ENCODE data around the gene PLAC8. TPM values are rescaled to one million over a fixed set of nuclear protein-coding genes. Genes with fewer than 3 reads are reported as not detected.

Gene PLAC8
- total RNA-seq, 2 experiments from 2014 or later = 249 to 259 TPM

DNA sequence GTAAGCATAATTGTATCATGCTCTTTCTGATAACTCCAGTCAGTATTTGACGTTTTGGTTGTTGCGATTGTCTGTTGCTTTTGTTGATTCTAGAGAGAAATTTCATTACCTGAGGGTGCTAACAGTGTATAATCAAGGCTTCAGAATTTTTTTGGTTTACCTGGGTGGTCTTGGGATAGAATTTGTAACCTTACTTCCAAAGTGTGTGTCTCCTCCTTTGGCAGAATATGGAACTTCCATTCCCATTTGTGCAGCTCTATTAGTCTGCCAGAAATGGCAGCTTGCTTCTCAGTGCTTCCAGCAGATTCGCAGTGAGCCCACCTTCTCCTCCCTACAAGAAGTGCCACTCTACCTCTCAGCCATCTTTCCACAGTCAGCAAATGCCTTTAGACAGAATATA, 74.3 kb downstream of the PLAC8 start:
- Histone ChIP-seq H3K27me3 (ENCODE audit: control insufficient read depth in 1 of 2, insufficient read depth in 2 of 2, low read length in 2 of 2) (no peaks in the 10 kb centered on the region), H3K27ac (ENCODE audit: low read depth in 1 of 2, low read length in 2 of 2) (no peak overlapping the region), H3K4me1 (ENCODE audit: insufficient read depth, low read length) (peaks cover 30% of the 10 kb centered on the region), H3K4me3 (ENCODE audit: low read length) (no peak overlapping the region), H3K9me3 (ENCODE audit: control insufficient read depth in 1 of 2, insufficient read depth in 1 of 2, low read length in 2 of 2) (no peaks in the 10 kb centered on the region), H3K36me3 (ENCODE audit: insufficient read depth, low read length) (no peaks in the 10 kb centered on the region)
- no peak for DNase-seq
- ChIA-PET CTCF (interaction anchor here (0.7 to 1.8 kb wide), 2 partner anchors 21 to 143 kb away, joined by 3 read pairs; no protein-coding TSS in a partner anchor), POLR2A (interaction anchor here (0.7 kb wide), 1 partner anchor 28 kb away, joined by 3 read pairs; no protein-coding TSS in a partner anchor)
- Mint-ChIP-seq H3K9me3 (no peaks in the 10 kb centered on the region), H3K4me3 (no peak overlapping the region), H3K27me3 (no peaks in the 10 kb centered on the region), H3K27ac (no peak overlapping the region), H3K36me3 (ENCODE audit: low read depth) (peaks cover 15% of the 10 kb centered on the region), H3K4me1 (ENCODE audit: low read depth) (peaks cover 52% of the 10 kb centered on the region)
- ATAC-seq (ENCODE audit: poor library complexity) = no peak
- TF ChIP-seq, protein P1, sequence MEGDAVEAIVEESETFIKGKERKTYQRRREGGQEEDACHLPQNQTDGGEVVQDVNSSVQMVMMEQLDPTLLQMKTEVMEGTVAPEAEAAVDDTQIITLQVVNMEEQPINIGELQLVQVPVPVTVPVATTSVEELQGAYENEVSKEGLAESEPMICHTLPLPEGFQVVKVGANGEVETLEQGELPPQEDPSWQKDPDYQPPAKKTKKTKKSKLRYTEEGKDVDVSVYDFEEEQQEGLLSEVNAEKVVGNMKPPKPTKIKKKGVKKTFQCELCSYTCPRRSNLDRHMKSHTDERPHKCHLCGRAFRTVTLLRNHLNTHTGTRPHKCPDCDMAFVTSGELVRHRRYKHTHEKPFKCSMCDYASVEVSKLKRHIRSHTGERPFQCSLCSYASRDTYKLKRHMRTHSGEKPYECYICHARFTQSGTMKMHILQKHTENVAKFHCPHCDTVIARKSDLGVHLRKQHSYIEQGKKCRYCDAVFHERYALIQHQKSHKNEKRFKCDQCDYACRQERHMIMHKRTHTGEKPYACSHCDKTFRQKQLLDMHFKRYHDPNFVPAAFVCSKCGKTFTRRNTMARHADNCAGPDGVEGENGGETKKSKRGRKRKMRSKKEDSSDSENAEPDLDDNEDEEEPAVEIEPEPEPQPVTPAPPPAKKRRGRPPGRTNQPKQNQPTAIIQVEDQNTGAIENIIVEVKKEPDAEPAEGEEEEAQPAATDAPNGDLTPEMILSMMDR (IDR thresholded peaks at IDR 0.05) = no peak
- intact Hi-C loops (cut with DNase I, micrococcal nuclease) = no loop called here

Other genes starting within 250 kb of the PLAC8 start
- 100 to 1,000 TPM; 130 to 131 TPM for gene SEC31A, start 223.6 kb downstream of the PLAC8 start, total RNA-seq
- 1 to 10 TPM; 3.8 to 4.3 TPM for gene THAP9, start 214.0 kb downstream of the PLAC8 start, total RNA-seq
- 10 to 100 TPM; 11.0 to 12.1 TPM for gene LIN54, start 103.9 kb downstream of the PLAC8 start, total RNA-seq
- gene COPS4, start 79.5 kb downstream of the PLAC8 start, total RNA-seq = 10 to 100 TPM; 26.0 to 27.6 TPM
- gene COQ2, start 170.1 kb upstream of the PLAC8 start, total RNA-seq = 10 to 100 TPM in 1 of 2 experiments, 1 to 10 TPM in 1; 9.2 to 10.1 TPM
- 1 to 10 TPM; 1.5 to 2.1 TPM for gene HPSE, start 220.1 kb upstream of the PLAC8 start, total RNA-seq